ENCODE measurements around the gene NPAS3. TPM values are rescaled to one million over a fixed set of nuclear protein-coding genes. Genes with fewer than 3 reads are reported as not detected.
A peak's percentile ranks its signal among the peaks of the same experiment; 100 is the strongest.

Gene NPAS3
- total RNA-seq, 2 experiments from 2014 or later: not detected

DNA sequence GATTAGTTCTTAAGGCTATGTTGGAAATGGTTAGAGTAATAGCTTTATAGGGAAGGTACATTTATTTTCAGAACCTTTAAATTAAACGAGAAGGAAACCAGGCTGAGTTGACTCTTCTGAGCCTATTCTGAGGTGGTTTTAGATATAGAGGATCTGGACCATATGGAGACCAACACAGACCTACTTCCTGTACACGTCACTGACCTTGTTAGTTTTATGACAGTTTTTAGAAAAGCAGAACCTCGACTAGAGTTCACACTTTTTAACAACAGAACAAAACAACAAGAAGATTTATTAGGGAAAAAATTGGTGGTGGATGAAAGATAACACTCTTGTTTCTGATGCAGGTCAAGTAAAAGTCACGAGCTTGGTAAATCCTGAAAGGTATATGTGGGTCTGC is 107.1 kb downstream of the NPAS3 start:
- POLR2A ChIA-PET: interaction anchor here (0.6 kb wide), 1 partner anchor 308 kb away, joined by 3 read pairs; no protein-coding TSS in a partner anchor
- no TSS peak for BruUV-seq (replicated peaks)
- Histone ChIP-seq H3K4me2 (ENCODE audit: low read length) (no peak overlapping the region), H3K9me3 (ENCODE audit: low read length) (peaks cover 51% of the 10 kb centered on the region), H3K4me1 (ENCODE audit: insufficient read depth, low read length, poor library complexity, severe bottlenecking) (no peaks in the 10 kb centered on the region), H2AFZ (ENCODE audit: low read length) (peak overlapping the region; percentile 51; the same call in 1 of the 2 replicates), H4K20me1 (ENCODE audit: insufficient read depth, low read length) (no peaks in the 10 kb centered on the region), H3K4me3 (ENCODE audit: low read depth, low read length, poor library complexity, severe bottlenecking) (no peak overlapping the region), H3K36me3 (ENCODE audit: insufficient read depth, low read length) (0 out of 2 replicates have a peak, but pooled peaks cover 8% of the 10 kb centered on the region), H3K27ac (ENCODE audit: low read depth, low read length, poor library complexity, severe bottlenecking) (no peak overlapping the region), H3K79me2 (ENCODE audit: insufficient read depth, low read depth, low read length) (no peaks in the 10 kb centered on the region), H3K9me2 (ENCODE audit: insufficient read depth, low read length) (no peaks in the 10 kb centered on the region)
- intact Hi-C loops (cut with micrococcal nuclease; ENCODE audit: unreplicated experiment): no loop called here
- TF ChIP-seq, protein P1, sequence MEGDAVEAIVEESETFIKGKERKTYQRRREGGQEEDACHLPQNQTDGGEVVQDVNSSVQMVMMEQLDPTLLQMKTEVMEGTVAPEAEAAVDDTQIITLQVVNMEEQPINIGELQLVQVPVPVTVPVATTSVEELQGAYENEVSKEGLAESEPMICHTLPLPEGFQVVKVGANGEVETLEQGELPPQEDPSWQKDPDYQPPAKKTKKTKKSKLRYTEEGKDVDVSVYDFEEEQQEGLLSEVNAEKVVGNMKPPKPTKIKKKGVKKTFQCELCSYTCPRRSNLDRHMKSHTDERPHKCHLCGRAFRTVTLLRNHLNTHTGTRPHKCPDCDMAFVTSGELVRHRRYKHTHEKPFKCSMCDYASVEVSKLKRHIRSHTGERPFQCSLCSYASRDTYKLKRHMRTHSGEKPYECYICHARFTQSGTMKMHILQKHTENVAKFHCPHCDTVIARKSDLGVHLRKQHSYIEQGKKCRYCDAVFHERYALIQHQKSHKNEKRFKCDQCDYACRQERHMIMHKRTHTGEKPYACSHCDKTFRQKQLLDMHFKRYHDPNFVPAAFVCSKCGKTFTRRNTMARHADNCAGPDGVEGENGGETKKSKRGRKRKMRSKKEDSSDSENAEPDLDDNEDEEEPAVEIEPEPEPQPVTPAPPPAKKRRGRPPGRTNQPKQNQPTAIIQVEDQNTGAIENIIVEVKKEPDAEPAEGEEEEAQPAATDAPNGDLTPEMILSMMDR (conservative IDR thresholded peaks at IDR 0.05; ENCODE audit: low read length): no peak
- TF ChIP-seq EZH2phosphoT487 (IDR thresholded peaks at IDR 0.05; ENCODE audit: borderline replicate concordance, low read depth, low read length): no peak
- DNase-seq (ENCODE audit: low spot score): peak; percentile 7
- CTCF ChIA-PET (ENCODE audit: unreplicated experiment): no interaction called here

DNA sequence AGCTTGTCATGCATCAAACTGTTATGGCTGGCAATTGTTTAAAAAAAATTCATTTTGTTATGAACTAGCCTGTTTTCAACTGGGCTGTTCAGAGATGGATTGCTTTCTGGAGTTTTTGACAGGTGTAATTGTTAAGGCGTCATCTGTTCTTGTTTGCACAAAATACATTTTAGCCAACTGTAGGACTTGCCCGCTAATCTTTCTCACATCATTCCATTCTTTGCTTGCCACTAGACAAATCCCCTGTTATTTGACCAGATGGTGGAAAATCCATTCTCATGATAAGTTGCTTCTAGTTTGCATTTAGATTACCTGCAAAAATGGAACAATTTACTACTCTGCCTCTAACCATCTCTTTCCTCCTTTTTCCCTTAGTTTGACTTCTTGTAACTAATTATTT is 114.3 kb downstream of the NPAS3 start:
- no peaks in the 10 kb centered on the region for H3K4me1 ChIP-seq (ENCODE audit: insufficient read depth, low read length, poor library complexity, severe bottlenecking)
- intact Hi-C loops (cut with micrococcal nuclease; ENCODE audit: unreplicated experiment): no loop called here
- no peak overlapping the region for H3K4me3 ChIP-seq (ENCODE audit: low read depth, low read length, poor library complexity, severe bottlenecking)
- H4K20me1 ChIP-seq (ENCODE audit: insufficient read depth, low read length): no peaks in the 10 kb centered on the region
- H3K4me2 ChIP-seq (ENCODE audit: low read length): no peak overlapping the region
- BruUV-seq (replicated peaks): no TSS peak
- no peaks in the 10 kb centered on the region for H3K79me2 ChIP-seq (ENCODE audit: insufficient read depth, low read depth, low read length)
- no peaks in the 10 kb centered on the region for H3K9me2 ChIP-seq (ENCODE audit: insufficient read depth, low read length)
- H3K36me3 ChIP-seq (ENCODE audit: insufficient read depth, low read length): no peaks in the 10 kb centered on the region
- CTCF ChIA-PET (ENCODE audit: unreplicated experiment): no interaction called here
- H2AFZ ChIP-seq (ENCODE audit: low read length): no peak overlapping the region
- no peak for DNase-seq (ENCODE audit: low spot score)
- POLR2A ChIA-PET: interaction anchor here (0.5 to 0.7 kb wide), 2 partner anchors 145 to 1590 kb away, joined by 3 read pairs; no protein-coding TSS in a partner anchor
- H3K9me3 ChIP-seq (ENCODE audit: low read length): no peaks in the 10 kb centered on the region
- no peak overlapping the region for H3K27ac ChIP-seq (ENCODE audit: low read depth, low read length, poor library complexity, severe bottlenecking)
- TF ChIP-seq, protein P1 (conservative IDR thresholded peaks at IDR 0.05; ENCODE audit: low read length): no peak
- TF ChIP-seq EZH2phosphoT487 (IDR thresholded peaks at IDR 0.05; ENCODE audit: borderline replicate concordance, low read depth, low read length): no peak

DNA sequence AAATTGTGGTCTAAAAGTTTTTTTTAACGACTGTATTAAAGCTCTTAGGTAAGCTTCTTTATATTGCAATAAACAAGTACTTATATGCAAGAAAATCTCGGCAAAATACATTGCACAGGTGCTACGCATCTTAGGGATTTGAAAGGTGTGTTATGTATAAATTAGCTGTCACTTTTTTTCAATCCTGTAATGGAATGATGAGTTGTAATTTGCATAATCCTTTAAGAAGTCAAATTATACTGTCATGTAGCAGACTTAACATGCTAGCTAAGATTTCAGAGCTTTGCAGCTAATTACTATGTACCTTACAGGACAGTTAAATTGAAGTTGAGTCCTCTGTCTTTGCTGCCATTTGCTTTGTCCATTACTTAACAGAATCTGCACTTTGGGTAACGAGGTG is 117.5 kb downstream of the NPAS3 start:
- POLR2A ChIA-PET: no interaction called here
- Histone ChIP-seq H3K79me2 (ENCODE audit: insufficient read depth, low read depth, low read length) (no peaks in the 10 kb centered on the region), H3K4me1 (ENCODE audit: insufficient read depth, low read length, poor library complexity, severe bottlenecking) (no peaks in the 10 kb centered on the region), H3K4me2 (ENCODE audit: low read length) (no peak overlapping the region), H3K9me3 (ENCODE audit: low read length) (no peaks in the 10 kb centered on the region), H3K27ac (ENCODE audit: low read depth, low read length, poor library complexity, severe bottlenecking) (no peak overlapping the region), H3K4me3 (ENCODE audit: low read depth, low read length, poor library complexity, severe bottlenecking) (no peak overlapping the region), H3K36me3 (ENCODE audit: insufficient read depth, low read length) (no peaks in the 10 kb centered on the region), H4K20me1 (ENCODE audit: insufficient read depth, low read length) (no peaks in the 10 kb centered on the region), H3K9me2 (ENCODE audit: insufficient read depth, low read length) (no peaks in the 10 kb centered on the region), H2AFZ (ENCODE audit: low read length) (no peak overlapping the region)
- BruUV-seq (replicated peaks): no TSS peak
- no peak for DNase-seq (ENCODE audit: low spot score)
- intact Hi-C loops (cut with micrococcal nuclease; ENCODE audit: unreplicated experiment): no loop called here
- CTCF ChIA-PET (ENCODE audit: unreplicated experiment): no interaction called here
- no peak for TF ChIP-seq EZH2phosphoT487 (IDR thresholded peaks at IDR 0.05; ENCODE audit: borderline replicate concordance, low read depth, low read length)
- TF ChIP-seq, protein P1 (conservative IDR thresholded peaks at IDR 0.05; ENCODE audit: low read length): no peak
